ENCODE data around the gene ASB1.

GRCh38 chr2:238415893-238416292, 10.8 kb upstream of the ASB1 start:
- TF ChIP-seq POLR2AphosphoS5 (IDR thresholded peaks at IDR 0.05; ENCODE audit: low read depth, low read length) = no peak
- no peak for TF ChIP-seq POLR2A (IDR thresholded peaks at IDR 0.05; ENCODE audit: low read depth, low read length)
- no peak for TF ChIP-seq TAF1 (IDR thresholded peaks at IDR 0.05; ENCODE audit: low read depth, low read length)
- no peak for TF ChIP-seq SPI1 (IDR thresholded peaks at IDR 0.05; ENCODE audit: low read depth, low read length)

Data from GM12891 (cell line).